ENCODE data around the gene KRT36.

DNA sequence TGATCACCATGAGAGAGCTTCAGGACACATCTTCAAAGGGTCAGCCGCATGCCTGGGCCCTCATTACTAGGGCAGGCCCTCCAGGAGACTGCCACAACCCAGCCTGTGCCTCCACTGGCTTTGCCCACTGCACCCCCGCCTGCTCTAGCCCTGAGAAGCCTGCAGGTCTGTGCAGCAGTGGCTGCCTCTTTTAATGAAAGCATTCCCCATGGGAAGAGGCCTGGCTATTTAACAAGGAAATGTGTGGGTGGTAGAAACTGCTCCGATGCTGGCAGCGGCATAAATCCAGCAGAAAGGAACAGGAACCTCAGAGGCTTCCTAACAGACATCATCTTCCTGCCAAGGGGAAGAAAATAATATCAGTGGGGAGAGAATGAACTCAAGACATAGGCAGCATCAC is 22.1 kb downstream of the KRT36 start:
- no peak for TF ChIP-seq POLR2A (IDR thresholded peaks at IDR 0.05)
- TF ChIP-seq, protein P1, sequence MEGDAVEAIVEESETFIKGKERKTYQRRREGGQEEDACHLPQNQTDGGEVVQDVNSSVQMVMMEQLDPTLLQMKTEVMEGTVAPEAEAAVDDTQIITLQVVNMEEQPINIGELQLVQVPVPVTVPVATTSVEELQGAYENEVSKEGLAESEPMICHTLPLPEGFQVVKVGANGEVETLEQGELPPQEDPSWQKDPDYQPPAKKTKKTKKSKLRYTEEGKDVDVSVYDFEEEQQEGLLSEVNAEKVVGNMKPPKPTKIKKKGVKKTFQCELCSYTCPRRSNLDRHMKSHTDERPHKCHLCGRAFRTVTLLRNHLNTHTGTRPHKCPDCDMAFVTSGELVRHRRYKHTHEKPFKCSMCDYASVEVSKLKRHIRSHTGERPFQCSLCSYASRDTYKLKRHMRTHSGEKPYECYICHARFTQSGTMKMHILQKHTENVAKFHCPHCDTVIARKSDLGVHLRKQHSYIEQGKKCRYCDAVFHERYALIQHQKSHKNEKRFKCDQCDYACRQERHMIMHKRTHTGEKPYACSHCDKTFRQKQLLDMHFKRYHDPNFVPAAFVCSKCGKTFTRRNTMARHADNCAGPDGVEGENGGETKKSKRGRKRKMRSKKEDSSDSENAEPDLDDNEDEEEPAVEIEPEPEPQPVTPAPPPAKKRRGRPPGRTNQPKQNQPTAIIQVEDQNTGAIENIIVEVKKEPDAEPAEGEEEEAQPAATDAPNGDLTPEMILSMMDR (IDR thresholded peaks at IDR 0.05), result no peak
